Activated CD8-positive, alpha-beta memory T cell treated with anti-CD3 and anti-CD28 coated beads for 48 hours (primary cell): ENCODE data around the gene KLRG1.

Experiments used
- DNase-seq, 3 experiments: peaks; one replicate each; pipeline ENCODE4 v3.0.0-alpha.2; 2020; ENCODE audit warnings: low read depth in 2 of 3, low spot score in 2 of 3

The KLRG1 gene

DNA sequence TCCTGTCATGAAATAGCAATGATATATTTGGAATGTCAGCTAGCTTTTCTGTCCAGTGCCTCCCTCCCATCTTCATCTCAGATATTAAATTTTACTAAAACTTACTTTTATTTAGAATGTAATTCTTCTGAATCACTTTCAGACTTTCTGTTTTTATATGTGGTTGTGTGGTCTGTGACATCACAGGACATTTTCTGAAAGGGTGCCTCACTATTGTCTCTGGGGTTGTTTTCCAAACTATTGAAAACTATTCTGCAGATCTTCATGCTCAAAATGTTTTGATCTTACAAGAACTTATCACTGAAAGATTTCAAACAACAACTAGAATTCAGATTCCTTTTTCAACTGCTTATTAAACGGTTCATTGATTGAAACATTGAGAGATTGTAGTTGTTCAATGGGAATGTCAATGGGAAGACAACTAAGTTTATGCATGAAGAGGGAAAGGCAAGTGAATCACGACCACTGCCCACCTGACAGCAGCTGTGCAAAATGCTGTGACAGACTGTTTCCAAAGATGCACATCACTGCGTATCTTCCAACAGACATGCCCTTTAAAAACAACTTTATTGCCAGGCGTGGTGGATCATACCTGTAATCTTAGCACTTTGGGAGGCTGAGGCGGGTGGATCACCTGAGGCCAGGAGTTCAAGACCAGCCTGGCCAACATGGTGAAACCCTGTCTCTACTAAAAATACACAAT, 51.3 kb downstream of the KLRG1 start:
- DNase-seq, result no peak

DNA sequence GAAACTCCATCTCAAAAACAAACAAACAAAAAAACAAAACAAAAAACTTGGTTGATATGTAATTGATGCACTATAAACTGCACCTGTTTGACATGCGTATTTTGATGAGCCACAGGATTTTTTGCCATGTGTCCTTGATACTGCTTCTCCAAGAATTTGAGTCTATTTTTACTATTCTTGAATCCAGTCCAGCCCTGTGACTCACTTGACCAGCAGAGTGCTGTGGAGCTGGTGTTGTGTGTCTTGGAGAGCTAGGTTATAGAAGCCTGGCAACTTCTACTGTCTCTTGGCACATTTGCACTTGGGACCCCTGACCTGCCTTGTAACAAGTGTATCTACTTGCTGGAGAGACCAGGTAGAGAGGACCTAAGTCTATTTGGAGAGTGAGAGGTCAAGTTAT, 52.0 kb downstream of the KLRG1 start:
- DNase-seq, result no peak

DNA sequence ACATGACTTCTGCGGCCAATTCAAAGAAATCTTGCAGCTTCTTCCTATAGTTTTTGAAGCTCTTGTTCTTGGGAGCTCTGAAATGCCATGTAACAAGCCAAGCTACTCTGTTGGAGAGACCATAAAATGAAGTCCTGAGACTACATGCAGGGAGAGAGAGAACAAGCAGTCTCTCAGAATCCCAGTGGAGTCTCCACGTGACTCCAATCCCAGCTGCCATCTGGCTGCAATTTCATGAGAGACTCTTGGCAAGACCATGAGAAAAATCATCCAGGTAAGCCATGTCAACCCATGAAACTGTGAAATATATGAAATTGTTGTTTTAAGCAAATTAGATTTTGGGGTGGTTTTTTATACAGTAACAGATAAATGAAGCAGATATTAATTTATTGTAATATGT, 54.4 kb downstream of the KLRG1 start:
- no peak for DNase-seq

DNA sequence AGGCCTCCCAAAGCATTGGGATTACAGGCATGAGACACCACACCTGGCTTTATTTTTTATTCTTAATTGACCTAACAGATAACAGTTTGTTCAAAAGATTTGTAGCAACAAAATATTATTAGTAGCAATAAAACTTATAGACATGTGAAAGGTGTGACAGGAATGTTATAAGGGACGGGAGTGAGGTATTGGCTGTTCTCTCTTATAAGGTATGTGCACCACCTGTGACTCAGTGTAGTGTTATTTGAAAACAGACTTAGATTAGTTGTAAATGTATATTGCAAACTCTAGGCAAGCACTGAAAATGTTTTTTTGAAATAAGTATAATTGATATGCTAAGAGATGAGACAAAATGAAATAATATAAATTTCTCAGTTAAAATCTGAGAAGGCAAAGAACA, 57.8 kb downstream of the KLRG1 start:
- DNase-seq, result no peak

DNA sequence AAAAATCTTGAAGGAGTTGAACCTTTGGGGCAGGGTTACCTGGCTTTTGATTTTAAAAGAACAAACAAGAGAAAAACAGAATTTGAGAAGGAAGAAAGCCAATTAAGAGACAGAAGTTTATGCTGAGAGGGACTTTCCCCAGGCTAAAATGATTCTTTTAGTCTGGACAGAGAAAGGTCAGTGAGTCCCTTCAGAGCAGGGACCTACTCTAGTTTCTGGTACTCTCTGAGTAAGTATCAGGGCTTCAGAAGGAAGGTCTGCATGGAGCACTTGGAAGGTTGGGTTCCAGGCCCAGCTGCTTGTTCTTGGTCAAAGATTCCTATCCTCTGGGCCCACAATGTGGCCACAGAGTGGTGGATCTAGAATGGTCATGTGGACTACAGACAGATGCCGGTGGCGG, 59.6 kb downstream of the KLRG1 start:
- DNase-seq, result no peak

DNA sequence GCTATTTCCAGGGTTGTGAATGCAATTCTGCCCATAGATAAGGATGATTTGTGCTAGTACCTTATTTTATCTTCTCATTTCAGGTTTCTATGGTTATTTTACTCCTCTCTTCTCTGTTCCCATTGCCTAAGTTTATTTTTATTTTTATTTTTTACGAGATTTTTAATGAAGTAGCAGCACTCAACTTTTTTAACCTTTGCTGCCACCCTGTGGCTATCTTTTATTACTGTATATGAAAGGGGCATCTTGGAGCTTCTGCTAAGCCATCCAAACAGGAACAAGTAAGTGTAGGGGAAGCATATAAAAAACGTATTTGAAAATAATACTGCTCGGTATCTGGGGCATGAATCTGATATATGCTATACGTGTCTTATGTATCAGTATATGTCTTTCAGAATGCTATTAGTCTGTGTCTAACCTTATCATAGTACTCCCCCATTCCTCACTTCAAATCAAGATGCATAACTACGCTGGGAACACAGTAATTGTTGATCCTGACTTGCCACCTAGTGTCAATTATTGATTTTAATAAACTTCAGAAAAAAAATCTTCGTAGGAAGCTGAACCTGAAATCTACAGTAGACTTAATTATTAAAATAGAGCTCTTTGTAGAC, 60.3 kb downstream of the KLRG1 start:
- DNase-seq, result no peak

DNA sequence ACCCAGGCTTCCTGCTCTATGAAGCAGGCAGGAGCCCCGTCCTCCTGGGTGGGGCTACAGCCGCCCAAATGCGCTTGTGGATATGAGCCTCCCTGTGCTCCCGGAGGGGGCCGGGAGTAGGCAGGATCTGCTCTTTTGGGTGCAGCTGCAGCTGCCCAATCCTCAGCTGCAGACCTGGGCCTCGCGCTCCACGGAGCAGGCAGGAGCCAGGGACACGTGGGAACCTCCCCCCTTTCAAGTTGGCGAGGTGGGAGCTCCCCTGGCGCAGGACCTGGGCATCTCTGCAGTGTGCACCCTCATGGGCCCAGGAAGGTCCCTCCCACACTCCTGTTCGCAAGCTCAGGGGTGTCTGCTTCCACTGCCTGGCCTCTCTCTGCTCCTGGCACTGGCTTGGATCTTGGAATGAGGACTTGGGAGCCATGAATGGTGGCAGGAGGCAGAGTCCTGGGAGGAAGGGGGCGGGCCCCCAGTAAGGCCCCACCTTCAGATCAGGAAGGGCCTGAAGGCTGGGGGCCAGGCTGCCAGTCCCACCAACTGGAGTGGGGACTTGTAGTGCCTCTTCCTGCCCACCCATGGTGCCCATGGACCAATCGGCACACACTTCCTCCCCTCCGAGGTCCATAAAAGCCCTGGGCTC, 61.3 kb downstream of the KLRG1 start:
- DNase-seq, result no peak

DNA sequence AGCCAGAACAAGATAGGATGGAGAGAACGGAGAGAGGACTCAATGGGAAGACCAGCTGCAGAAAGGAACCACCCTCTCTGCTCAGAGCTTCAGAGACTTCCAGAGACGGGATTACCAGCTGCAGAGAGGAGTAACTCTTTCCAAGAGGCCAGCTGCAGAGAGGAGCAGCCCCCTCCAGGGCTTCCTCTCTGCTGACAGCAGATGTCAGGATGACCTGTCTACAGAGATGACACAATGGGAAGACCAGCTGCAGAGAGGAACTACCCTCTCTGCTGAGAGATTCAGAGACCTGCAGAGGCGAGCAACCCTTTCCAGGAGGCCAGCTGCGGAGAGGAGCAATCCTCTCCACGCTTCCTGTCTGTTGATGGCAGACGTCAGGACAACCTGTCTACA, 61.8 kb downstream of the KLRG1 start:
- no peak for DNase-seq

DNA sequence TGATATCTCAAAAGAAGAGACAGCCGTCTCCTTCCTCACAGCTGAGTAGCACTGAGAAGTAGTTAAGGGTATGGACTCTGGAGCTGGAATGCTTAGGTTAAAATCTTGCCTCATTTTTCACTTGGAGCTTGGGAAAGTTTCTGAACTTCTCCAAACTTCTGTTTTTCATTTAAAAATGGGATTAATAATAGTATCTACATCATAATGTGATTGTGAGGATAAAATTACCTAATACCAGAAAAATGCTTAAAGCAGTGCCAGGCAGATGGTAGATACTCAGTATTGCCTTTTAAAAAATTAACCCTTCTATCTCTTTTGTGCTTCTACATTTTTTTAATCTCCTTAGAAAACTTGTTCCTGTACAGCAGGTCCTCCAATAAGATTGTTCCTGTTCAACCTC, 63.3 kb downstream of the KLRG1 start:
- DNase-seq, result no peak
